Bronchial epithelial cell (primary cell): ENCODE measurements around the gene ULBP1. TPM values are rescaled to one million over a fixed set of nuclear protein-coding genes. Genes with fewer than 3 reads are reported as not detected.
A peak's percentile ranks its signal among the peaks of the same experiment; 100 is the strongest.
"Not testable (repeated sequence)": the region's sequence is repeated elsewhere in the genome, so short reads cannot be mapped to it uniquely, and the experiment has no call there.

Experiments
- DNase-seq: peaks from one replicate; pipeline ENCODE4 v3.0.0-alpha.2; 2010; ENCODE audit warnings: low read depth
- FAIRE-seq: peaks from 2 replicates; lab custom pipeline; 2011; peaks lifted over from hg19 to GRCh38; lab: Jason Lieb, UNC
- H3K27me3 ChIP-seq: 2 replicates; pipeline ENCODE4 v1.5.1; 2011; ENCODE audit warnings: low read length; ENCODE audit not compliant: control insufficient read depth, insufficient read depth
- H3K36me3 ChIP-seq: 2 replicates; pipeline ENCODE4 v1.5.1; 2011; ENCODE audit warnings: low read length; ENCODE audit not compliant: control insufficient read depth, insufficient read depth
- H3K4me3 ChIP-seq: 2 replicates; pipeline ENCODE4 v1.5.1; 2011; ENCODE audit warnings: mild to moderate bottlenecking, low read depth, low read length, control low read depth
- CTCF ChIP-seq: IDR thresholded peaks from 2 replicates; pipeline ENCODE4 v1.5.1; 2011; ENCODE audit warnings: mild to moderate bottlenecking, moderate library complexity, low read length, control low read depth, inconsistent platforms; ENCODE audit not compliant: insufficient read depth, severe bottlenecking
- total RNA-seq: library from RNA; depleted of rRNA; stranded (reverse); fragments of >200 nt; gene quantifications from 2 replicates; pipeline ENCODE4 v1.2.1, GENCODE V29; 2014

The ULBP1 gene
- total RNA-seq, 1 donor from 2014 or later: 1.1 TPM

GRCh38 chr6:149919834-149920225, 43.9 kb upstream of the ULBP1 start:
- TF ChIP-seq CTCF: no peak
- Histone ChIP-seq H3K27me3 (no peaks in the 10 kb centered on the region), H3K4me3 (no peak overlapping the region), H3K36me3 (peaks cover 21% of the 10 kb centered on the region)
- DNase-seq: no peak
- no peak for FAIRE-seq

- DNase-seq (no peak), FAIRE-seq (no peak)
- TF ChIP-seq CTCF: no peak
- Histone ChIP-seq H3K27me3 (no peaks in the 10 kb centered on the region), H3K4me3 (no peak overlapping the region), H3K36me3 (peaks cover 18% of the 10 kb centered on the region)
Observed at GRCh38 chr6:149921361-149921760, 42.4 kb upstream of the ULBP1 start.

- H3K27me3 ChIP-seq, FAIRE-seq, DNase-seq: not testable (repeated sequence)
- H3K4me3 ChIP-seq: peak overlapping the region; percentile 86
- H3K36me3 ChIP-seq: peaks cover 16% of the 10 kb centered on the region
Observed at GRCh38 chr6:149922091-149922490, 41.7 kb upstream of the ULBP1 start.

- TF ChIP-seq CTCF: no peak
- FAIRE-seq: peak; percentile 72
- Histone ChIP-seq H3K4me3 (peak within 1 kb of the TSS; percentile 86), H3K36me3 (peaks cover 16% of the 10 kb centered on the region), H3K27me3 (no peaks in the 10 kb centered on the region)
- DNase-seq: peak; percentile 94
Observed at GRCh38 chr6:149922642-149923326, 41.0 kb upstream of the ULBP1 start, which contains the start of gene RAET1G. TSS of gene RAET1G (minus strand) at chr6:149923121. CDS start at chr6:149923010, 111 bp downstream.

GRCh38 chr6:149923327-149923986, 40.3 kb upstream of the ULBP1 start:
- FAIRE-seq: no peak
- Histone ChIP-seq H3K27me3 (no peaks in the 10 kb centered on the region), H3K36me3 (peaks cover 11% of the 10 kb centered on the region), H3K4me3 (peak overlapping the region; percentile 86)
- no peak for DNase-seq
- TF ChIP-seq CTCF: no peak

GRCh38 chr6:149924206-149924932, 39.4 kb upstream of the ULBP1 start:
- no peak for TF ChIP-seq CTCF
- H3K36me3 ChIP-seq: peaks cover 7% of the 10 kb centered on the region
- FAIRE-seq: no peak
- no peak for DNase-seq
- H3K27me3 ChIP-seq: no peaks in the 10 kb centered on the region
- H3K4me3 ChIP-seq: no peak overlapping the region
